Activated CD8-positive, alpha-beta memory T cell treated with anti-CD3 and anti-CD28 coated beads, Interleukin-2, amount 50 U/mL, for 48 hours (primary cell): ENCODE data around the gene STPG3.

Experiments used
- DNase-seq: peaks from one replicate; pipeline ENCODE4 v3.0.0-alpha.2; 2020

The STPG3 gene

GRCh38 chr9:137251194-137251461 is at the start of gene STPG3:
STPG3 (plus strand) TSS chr9:137251286; CDS start chr9:137251287, 1 bp downstream.
- DNase-seq = no peak

- DNase-seq = no peak
Measured at GRCh38 chr9:137202966-137203365, 48.1 kb upstream of the STPG3 start.

GRCh38 chr9:137204731-137205125 is 46.4 kb upstream of the STPG3 start:
- no peak for DNase-seq

GRCh38 chr9:137205126-137206069 is 45.7 kb upstream of the STPG3 start, which contains the start of the genes NDOR1 and TMEM203:
NDOR1 (plus strand) TSS chr9:137205700; CDS start chr9:137205778, 78 bp downstream.
TMEM203 (minus strand) TSS chr9:137205648; CDS start chr9:137205414, 234 bp downstream.
- DNase-seq = peak; percentile 99

- no peak for DNase-seq
Measured at GRCh38 chr9:137206602-137207001, 44.5 kb upstream of the STPG3 start.

- DNase-seq = no peak
Measured at GRCh38 chr9:137211532-137211931, 39.6 kb upstream of the STPG3 start.

GRCh38 chr9:137212520-137212919 is 38.6 kb upstream of the STPG3 start:
- DNase-seq = no peak

- DNase-seq = no peak
Measured at GRCh38 chr9:137213160-137214060, 37.7 kb upstream of the STPG3 start.

- no peak for DNase-seq
Measured at GRCh38 chr9:137214620-137215019, 36.5 kb upstream of the STPG3 start.

- DNase-seq = no peak
Measured at GRCh38 chr9:137215196-137215986, 35.7 kb upstream of the STPG3 start.

GRCh38 chr9:137216188-137216965 is 34.7 kb upstream of the STPG3 start:
- no peak for DNase-seq

GRCh38 chr9:137217276-137218211 is 33.5 kb upstream of the STPG3 start:
- no peak for DNase-seq

GRCh38 chr9:137218212-137218753 is 32.8 kb upstream of the STPG3 start:
- no peak for DNase-seq

- DNase-seq = no peak
Measured at GRCh38 chr9:137218754-137219271, 32.3 kb upstream of the STPG3 start.

- no peak for DNase-seq
Measured at GRCh38 chr9:137219757-137220316, 31.2 kb upstream of the STPG3 start.

GRCh38 chr9:137220317-137221094 is 30.6 kb upstream of the STPG3 start:
- no peak for DNase-seq

GRCh38 chr9:137221095-137221505 is 30.0 kb upstream of the STPG3 start:
- no peak for DNase-seq

GRCh38 chr9:137221506-137222111 is 29.5 kb upstream of the STPG3 start:
- no peak for DNase-seq
